ENCODE results near the gene WDR83.
A peak's percentile ranks its signal among the peaks of the same experiment; 100 is the strongest.
"Not testable (repeated sequence)": the region's sequence is repeated elsewhere in the genome, so short reads cannot be mapped to it uniquely, and the experiment has no call there.

WDR83 gene

GRCh38 chr19:12656899-12657571 is 9.6 kb upstream of the WDR83 start:
- DNase-seq, result no peak

- DNase-seq, result no peak
These were observed 8.6 kb upstream of the WDR83 start for GRCh38 chr19:12657966-12658365.

GRCh38 chr19:12660980-12661379 is 5.6 kb upstream of the WDR83 start:
- DNase-seq, result no peak

- DNase-seq, result no peak
These were observed 2.0 kb upstream of the WDR83 start for GRCh38 chr19:12664406-12665280.

- no peak for DNase-seq
These were observed 1.4 kb upstream of the WDR83 start for GRCh38 chr19:12665281-12665573.

- DNase-seq, result no peak
These were observed 839 bp upstream of the WDR83 start for GRCh38 chr19:12665671-12666264.

GRCh38 chr19:12667731-12668302 is 1.2 kb downstream of the WDR83 start:
- no peak for DNase-seq

- no peak for DNase-seq
These were observed 1.7 kb downstream of the WDR83 start for GRCh38 chr19:12668346-12668745.

GRCh38 chr19:12668932-12669269 is 2.3 kb downstream of the WDR83 start:
- peak; percentile 54 for DNase-seq

- peak; percentile 69 for DNase-seq
These were observed 2.9 kb downstream of the WDR83 start for GRCh38 chr19:12669270-12670158.

- DNase-seq, result no peak
These were observed 3.7 kb downstream of the WDR83 start for GRCh38 chr19:12670159-12670928.

GRCh38 chr19:12672744-12673143 is 6.1 kb downstream of the WDR83 start:
- no peak for DNase-seq

GRCh38 chr19:12675399-12675798 is 8.8 kb downstream of the WDR83 start:
- no peak for DNase-seq

GRCh38 chr19:12675940-12676339 is 9.3 kb downstream of the WDR83 start:
- no peak for DNase-seq

- peak; percentile 81 for DNase-seq
These were observed 9.8 kb downstream of the WDR83 start for GRCh38 chr19:12676384-12676792.

- DNase-seq, result no peak
These were observed 10.3 kb downstream of the WDR83 start for GRCh38 chr19:12676928-12677327.

- DNase-seq, result not testable (repeated sequence)
These were observed 11.4 kb downstream of the WDR83 start for GRCh38 chr19:12678039-12678438.

- DNase-seq, result no peak
These were observed 13.4 kb downstream of the WDR83 start for GRCh38 chr19:12680034-12680433.

- DNase-seq, result peak; percentile 82
These were observed 14.7 kb downstream of the WDR83 start, which contains the start of gene DHPS for GRCh38 chr19:12681074-12681987. TSS of gene DHPS (minus strand) at chr19:12681880. CDS start at chr19:12681766, 114 bp downstream.

- no peak for DNase-seq
These were observed 19.2 kb downstream of the WDR83 start for GRCh38 chr19:12685831-12686230.
